ENCODE measurements around the gene CKS1B.

DNA sequence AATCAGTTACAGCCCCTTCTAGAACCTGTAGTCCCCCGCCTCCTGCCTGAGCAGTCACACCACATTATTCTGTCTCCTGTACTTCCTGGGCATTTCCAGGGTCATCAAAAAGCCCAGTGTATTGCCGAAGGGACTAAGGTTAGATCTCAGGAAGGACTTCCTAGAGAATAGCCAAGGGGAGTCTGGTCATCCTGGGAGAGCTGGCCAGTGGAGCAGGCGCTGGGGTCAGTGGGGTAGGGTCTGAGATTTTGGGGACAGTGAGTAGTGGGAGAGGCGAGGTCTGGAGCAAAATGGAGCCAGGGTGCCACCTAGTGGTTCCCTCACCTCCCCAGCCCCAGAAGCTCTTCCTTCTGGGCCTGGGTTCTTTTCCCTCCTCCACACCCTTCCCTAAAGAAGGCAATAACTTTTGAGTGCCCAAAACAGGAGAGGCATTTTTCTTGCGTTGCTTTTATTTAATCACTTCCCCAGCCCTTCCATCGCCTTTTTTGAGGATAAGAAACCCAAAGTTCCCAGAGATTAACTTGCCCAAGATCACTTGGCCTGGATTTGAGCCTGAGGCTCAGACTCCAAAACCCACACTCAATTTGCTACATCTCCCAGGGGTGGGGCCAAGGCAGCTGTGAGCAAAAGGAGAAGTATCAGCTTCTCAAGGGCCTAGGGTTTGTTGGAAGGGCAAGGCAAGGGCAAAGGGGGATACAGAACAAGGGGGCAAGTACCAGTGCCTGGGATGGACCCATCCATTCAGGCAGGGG is 30.7 kb upstream of the CKS1B start:
- peak; percentile 84 for TF ChIP-seq CTCF (IDR thresholded peaks at IDR 0.05; ENCODE audit: insufficient read depth, low read length)
- TF ChIP-seq POLR2AphosphoS5 (IDR thresholded peaks at IDR 0.05; ENCODE audit: low read depth) = no peak
- TF ChIP-seq SPI1 (IDR thresholded peaks at IDR 0.05; ENCODE audit: borderline replicate concordance, low read depth) = 0 out of 2 replicates have a peak, but pooled peaks have one; percentile 0

All from HL-60 (cell line).